NCI-H1048 (cell line): Measurements from ENCODE around the gene EMILIN2.
"Not testable (repeated sequence)": the region's sequence is repeated elsewhere in the genome, so short reads cannot be mapped to it uniquely, and the experiment has no call there.

Experiments
- DNase-seq: peaks from one replicate; lab custom pipeline; 2025; lab: John Stamatoyannopoulos, UW

The EMILIN2 gene

DNA sequence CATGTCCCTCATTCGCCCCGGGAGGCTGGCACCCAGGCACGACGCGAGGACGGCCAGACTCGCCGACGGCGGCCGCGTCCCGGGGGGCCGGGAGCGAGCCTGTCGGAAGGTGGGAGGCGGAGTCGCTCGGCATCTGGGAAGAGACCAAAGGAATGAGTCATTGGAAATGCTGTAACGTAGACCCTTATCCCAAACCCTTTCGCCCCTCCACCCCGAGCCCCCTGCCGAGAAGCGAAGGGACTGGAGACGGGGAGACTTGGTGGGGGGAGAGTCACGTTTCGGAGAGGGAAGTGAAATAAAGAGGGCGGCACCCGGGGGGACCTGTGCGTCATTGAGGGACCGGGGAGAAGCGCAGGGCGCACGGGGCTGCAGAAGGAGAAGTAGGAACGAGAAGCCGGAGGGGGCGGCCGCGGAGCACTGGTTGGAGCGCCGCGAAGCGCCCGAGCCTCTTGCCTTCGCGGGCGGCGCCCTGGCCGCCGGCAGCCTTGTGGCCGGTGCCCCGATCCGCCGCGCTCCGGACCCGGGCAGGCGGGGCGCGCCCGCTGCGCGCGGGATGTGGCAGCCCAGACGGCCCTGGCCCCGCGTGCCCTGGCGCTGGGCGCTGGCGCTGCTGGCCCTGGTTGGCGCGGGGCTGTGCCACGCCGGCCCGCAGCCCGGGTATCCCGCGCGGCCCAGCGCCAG is at the start of gene EMILIN2:
Gene EMILIN2, plus strand, starts transcription at position 371 of the 681 bp plus-strand sequence. Its CDS starts 183 bp downstream, at position 554.
- DNase-seq, result no peak

DNA sequence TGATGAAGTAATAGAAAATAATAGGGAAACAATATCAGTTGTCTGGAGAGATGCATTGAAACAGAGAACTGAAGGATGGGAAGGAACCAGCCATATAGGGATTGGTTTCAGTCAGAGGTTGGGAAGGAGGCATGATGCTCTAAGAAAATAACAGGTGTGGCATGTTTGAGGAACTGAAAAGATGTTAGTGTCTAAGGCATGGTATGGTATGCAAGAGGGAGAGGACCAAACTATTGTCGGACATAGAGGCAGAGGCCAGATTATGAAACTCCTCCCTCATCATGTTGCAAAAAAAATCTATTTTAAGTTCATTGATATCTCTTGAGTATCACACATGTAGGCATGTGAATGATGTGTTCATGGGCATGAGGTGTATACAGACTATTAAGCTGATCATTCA is 48.9 kb upstream of the EMILIN2 start:
- no peak for DNase-seq

DNA sequence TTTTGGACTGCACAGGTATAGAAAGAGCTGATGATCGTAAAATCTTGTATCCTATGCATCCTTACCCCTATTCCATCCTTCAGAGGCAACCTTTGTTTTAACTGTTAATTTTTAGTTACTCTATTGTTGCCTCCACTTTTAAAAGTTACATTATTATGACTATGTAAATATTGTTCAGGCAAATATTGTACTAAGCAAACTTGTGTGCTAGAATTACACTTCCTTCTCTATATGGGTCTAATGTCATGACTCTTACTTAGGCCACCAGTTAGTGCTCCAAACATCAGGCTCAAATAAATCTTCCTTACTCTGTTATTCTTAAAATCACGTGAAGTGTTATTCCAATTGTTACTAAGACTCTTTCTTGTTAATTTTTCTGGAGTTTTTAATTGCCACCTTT is 47.4 kb upstream of the EMILIN2 start:
- DNase-seq, result no peak

DNA sequence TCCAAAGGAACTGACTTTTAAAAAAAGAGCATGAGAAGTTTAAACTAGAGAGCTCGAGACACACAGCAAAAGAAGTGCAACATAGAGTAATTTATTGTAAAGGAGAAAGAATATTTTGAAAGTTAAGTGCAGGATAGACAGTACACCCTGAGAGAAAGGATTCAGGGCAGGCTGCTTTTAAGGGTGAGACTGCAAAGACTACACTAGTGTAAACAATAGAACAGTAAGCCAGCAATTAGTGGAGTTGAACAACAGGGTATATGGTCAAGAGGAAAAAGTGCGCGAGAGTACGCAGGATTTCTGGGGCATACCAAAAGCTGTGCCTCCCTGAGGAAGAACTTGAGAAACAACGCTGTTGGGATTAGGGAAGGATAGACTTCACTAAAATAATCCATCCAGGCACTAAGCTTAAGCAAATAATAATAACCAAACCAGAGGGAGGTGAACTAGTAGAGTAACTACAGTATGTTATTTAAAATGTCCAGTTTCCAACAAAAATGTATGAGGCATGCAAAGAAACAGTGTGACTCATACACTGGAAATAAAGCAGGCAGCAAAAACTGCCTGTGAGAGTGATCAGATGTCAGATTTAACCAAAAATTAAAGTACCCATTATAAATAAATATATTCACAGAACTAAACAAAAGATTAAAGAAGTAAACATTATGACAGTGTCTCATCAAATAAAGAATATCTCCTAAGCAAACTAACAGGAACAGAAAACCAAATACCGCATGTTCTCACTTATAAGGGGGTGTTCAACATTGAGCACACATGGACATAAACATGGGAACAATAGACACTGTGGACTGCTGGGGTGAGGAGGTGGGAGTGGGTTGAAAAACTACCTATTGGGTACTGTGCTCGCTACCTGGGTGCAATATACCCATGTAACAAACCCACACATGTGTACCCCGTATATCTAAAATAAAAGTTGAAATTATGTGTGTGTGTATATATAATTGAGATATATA is 40.5 kb upstream of the EMILIN2 start:
- no peak for DNase-seq

DNA sequence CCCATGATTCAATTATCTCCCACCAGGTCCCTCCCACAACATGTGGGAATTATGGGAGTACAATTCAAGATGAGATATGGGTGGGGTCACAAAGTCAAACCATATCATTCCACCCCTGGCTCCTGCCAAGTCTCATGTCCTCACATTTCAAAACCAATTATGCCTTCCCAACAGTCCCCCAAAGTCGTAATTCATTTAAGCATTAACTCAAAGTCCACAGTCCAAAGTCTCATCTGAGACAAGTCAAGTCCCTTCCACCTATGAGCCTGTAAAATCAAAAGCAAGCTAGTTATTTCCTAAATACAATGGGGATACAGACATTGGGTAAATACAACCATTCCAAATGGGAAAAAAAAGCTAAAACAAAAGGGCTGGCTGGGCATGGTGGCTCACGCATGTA is 38.2 kb upstream of the EMILIN2 start:
- not testable (repeated sequence) for DNase-seq

DNA sequence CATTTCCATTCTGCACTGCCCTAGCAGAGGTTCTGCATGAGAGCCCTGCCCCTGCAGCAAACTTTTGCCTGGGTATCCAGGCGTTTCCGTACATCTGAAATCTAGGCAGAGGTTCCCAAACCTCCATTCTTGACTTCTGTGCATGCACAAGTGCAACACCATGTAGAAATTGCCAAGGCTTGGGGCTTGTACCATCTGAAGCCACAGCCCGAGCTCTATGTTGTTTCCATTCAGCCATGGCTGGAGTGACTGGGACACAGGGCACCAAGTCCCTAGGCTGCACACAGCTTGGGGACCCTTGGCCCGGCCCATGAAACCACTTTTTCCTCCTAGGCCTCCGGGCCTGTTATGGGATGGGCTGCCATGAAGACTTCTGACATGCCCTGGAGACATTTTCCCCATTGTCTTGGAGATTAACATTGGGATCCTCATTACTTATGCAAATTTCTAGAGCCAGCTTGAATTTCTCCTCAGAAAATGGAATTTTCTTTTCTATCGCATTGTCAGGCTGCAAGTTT is 37.1 kb upstream of the EMILIN2 start:
- DNase-seq, result not testable (repeated sequence)

DNA sequence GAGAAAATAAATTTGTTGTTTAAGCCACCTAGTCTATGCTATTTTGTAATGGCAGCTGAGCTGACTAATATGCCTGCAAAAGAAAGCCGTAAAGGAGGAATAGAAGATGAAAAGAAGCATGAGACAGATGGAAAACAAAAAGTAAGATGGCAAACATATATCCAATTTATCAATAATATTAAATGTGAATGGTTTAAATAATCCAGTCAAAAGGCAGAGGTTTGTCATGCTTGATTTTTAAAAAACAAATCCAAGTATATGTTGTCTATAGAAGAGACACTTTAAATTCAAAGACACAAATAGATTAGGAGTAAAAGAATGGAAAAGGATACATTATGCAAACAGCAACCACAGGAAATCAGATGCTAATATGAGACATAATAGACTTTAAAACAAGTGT is 35.4 kb upstream of the EMILIN2 start:
- DNase-seq, result no peak

DNA sequence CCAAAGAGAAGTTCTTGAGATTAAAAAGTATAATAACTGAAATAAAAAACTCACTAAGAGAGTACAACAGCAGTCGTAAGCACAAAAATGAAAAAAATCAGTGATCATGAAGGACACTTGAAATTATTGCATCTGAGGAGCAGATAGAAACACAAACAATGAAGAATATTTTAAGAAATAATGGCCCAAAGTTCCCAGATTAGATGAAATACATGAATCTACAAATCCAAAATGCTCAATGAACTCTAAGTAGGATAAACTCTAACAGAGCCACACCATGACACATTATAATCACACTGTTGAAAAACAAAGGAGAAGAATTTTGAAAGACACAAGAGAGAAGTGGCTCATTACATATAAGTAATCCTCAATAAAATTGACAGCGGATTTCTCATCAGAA is 31.9 kb upstream of the EMILIN2 start:
- no peak for DNase-seq

DNA sequence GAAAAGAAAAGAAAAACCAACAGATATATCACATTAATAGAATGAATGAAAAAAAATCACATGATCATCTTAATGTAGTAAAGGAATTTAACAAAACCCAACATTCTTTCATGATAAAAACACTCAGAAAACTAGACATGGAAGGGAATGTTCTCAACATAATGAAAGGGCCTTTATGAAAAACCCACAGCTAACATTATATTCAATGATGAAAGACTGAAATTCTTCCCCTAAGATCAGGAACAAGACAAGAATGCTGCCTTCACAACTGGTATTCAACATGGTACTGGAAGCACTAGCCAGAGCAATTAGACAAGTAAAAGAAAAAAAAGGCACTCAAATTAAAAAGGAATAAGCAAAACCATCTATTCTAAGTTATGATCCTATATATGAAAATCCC is 28.5 kb upstream of the EMILIN2 start:
- DNase-seq, result no peak

DNA sequence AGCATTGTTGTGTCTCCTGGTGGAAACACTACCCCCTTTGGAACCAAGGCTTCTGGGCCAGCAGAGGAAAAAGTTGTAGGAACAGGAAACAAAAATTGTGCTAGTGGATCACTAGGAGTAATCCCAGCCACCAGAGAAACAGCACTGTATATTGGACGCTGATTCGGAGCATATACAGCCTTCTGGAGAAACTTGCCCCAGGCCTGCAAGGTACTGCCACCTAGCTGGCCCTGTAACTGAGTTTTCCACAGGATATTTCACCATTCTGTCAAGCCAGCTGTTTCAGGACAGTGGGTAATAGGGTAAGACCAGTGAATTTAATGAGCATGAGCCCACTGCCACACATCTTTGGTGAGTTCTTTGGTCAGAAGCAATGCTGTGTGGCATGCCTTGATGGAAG is 25.1 kb upstream of the EMILIN2 start:
- no peak for DNase-seq

DNA sequence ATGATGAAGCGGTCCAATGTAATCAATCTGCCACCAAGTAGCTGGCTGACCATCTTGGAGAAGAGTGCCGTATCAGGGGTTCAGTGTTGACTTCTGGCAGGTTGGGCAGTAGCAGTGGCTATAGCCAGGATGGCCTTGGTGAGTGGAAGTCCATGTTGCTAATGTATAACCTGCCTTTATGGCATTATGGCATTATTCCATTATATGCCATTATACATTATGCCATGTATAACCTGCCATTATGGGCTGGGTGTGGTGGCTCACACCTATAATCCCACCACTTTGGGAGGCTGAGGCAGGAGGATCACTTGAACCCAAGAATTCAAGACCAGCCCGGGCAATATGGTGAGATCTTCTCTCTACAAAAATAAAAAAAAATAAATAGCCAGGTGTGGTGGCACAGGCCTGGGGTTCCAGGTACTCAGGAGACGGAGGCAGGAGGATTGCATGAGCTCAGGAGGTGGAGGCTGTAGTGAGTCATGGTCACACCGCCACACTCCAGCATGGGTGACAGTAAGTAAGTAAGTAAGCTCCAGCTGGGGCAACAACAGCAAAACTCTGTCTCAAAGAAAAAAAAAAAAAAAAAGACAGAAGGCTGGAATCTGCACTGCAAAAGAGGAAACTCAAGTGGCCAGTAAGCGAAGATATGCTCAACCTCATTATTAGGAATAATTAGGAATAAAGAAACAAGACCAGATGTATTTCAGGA is 24.4 kb upstream of the EMILIN2 start:
- no peak for DNase-seq

DNA sequence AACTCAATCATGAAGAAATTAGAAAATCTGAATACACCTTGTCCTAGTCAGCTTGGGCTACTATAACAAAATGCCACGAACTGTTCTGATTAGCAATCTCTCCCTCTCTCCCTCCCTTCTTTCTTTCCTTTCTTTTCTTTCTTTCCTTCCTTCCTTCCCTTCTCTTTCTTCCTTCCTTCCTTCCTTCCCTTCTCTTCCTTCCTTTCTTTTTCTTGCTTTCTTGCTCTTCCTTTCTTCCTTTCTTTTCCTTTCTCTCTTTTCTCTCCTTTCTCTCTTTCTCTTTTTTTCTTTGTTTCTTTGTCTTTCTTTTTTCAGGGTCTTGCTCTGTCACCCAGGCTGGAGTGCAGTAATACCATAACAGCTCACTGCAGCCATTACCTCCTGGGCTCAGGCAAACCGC is 23.6 kb upstream of the EMILIN2 start:
- DNase-seq, result no peak

DNA sequence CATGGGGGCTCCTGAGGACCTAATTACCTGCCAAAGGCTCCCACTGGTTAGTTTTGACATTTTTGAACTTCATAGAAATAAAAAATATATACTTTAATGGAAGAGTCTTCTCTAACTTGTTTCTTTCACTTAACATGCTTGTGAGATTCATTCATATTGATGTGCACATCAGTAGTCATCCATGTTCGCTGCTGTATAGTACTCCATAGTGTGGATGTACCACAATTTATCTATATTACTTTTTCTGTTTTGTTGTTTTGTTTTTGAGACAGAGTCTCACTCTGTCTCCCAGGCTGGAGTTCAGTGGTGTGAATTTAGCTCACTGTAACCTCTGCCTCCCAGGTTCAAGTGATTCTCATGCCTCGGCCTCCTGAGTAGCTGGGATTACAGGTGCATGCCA is 22.8 kb upstream of the EMILIN2 start:
- no peak for DNase-seq

DNA sequence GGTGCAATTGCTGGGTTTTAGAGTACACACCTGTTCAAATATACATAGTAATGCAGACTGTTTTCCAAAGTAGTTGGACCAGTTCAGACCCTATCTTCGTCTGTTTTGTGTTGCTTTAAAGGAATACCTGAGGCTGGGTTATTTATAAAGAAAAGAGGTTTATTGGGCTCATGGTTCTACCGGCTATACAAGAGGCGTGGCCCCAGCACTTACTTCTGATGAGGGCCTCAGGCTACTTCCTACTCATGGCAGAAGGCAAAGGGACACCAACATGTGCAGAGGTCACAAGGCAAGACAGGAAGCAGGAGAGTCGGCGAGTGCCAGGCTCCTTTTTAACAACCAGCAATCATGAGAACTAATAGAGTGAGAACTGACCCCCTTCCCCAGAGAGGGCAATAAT is 21.9 kb upstream of the EMILIN2 start:
- DNase-seq, result no peak

DNA sequence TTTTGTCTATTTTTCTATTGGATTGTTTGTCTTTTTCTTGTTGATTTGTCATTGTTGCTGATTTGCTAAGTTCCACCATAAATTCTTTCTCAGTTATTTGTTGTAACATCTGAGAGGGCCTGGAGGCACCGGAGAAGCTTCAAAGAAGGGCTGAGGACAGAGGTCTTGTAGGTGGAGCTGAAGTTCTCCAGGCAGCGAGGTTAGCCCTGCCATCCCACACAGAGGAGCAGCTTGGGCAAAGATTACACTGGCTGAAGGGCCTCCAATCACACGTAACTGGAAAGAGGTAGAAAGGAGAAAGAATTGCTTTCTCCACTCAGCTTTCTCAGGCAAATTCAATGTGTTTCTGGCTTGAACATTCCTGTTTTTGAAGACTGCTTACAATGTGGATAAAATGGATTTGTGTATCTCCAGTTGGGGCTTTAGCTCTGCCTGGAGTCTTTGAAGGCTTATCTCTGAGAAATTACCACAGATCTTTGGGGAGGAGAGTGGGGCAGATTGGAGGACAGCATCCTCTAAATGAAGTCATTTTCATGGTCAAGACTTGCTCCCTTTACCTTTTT is 21.1 kb upstream of the EMILIN2 start:
- DNase-seq, result no peak

DNA sequence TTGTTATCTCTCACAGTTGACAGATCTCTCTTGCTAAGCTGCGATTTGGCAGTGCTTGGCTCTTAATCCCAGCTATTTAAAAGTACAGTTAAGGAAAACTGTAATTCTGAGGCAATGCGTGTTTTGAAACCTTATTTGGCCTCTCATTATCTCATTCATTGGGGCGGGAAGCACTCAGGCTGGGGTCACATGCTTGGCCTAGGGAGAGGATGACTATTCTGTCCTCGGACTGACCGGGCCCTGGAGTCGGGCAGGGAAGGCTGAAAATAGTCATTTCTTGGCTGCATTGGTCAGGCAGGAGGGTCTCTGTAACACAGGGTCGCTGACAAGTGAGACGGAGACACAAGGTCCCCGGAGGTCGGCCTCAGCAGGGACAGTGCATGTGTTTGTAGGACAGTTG is 20.2 kb upstream of the EMILIN2 start:
- no peak for DNase-seq

DNA sequence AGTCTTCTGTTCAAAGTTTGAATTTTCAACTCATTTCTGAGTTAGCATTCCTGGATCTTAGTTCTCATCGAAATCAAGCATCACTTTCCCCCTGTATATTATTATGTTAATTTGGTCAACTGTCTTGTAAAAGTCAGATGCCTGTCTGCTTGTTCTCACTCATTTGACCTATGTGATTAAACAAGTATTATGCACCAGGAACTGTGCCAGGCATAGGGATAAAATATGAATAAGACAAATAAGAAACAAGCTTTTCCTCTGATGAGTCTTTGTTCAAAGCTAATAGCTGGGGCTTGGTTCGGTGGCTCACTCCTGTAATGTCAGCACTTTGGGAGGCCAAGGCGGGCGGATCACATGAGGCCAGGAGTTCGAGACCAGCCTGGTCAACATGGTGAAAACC is 19.7 kb upstream of the EMILIN2 start:
- no peak for DNase-seq

DNA sequence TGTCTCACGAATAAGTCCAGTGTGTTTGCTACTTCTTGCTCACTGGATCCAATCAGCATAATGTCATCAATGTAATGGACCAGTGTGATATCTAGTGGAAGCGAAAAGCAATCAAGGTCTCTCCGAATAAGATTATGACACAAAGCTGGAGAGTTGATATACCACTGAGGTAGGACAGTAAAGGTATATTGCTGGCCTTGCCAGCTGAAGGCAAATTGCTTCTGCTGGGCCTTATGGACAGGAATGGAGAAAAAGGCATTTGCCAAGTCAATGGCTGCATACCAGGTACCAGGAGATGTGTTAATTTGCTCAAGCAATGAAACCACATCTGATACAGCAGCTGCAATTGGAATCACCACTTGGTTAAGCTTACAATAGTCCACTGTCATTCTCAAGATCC is 10.7 kb upstream of the EMILIN2 start:
- DNase-seq, result not testable (repeated sequence)

DNA sequence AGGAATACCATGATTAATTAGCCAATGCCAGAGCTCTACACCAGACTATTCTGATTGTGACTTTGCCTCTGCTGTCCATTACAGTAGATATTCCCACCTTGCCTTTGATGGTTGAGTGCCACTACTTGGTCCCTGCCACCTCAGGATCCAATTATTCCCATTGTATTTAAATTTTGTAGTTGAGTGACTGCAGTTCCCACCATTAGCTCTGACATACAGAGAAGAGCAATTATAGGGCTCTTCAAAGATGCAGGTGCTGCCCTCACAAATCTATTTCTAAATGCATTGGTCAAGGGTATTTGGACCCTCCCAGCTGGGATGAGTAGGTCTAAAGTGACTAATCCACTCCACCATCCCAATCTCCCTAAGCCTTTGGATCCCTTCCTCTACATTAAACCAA is 9.5 kb upstream of the EMILIN2 start:
- DNase-seq, result not testable (repeated sequence)

DNA sequence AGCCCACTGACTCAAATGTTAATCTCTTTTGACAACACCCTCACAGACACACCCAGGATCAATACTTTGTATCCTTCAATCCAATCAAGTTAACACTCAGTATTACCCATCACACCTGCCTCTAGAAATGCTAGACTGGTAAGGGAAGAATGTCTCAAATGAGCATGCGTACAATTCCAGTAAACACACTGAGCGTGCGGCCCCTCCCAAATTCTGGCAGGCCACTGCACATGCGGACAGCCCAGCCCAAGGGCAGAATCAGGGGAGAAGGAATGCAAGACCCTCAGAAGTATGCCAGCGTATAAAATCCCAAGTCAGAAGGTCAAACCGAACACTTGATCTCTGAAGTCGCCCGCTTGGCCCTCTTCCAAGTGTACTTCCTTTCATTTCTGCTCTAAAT is 7.6 kb upstream of the EMILIN2 start:
- no peak for DNase-seq

DNA sequence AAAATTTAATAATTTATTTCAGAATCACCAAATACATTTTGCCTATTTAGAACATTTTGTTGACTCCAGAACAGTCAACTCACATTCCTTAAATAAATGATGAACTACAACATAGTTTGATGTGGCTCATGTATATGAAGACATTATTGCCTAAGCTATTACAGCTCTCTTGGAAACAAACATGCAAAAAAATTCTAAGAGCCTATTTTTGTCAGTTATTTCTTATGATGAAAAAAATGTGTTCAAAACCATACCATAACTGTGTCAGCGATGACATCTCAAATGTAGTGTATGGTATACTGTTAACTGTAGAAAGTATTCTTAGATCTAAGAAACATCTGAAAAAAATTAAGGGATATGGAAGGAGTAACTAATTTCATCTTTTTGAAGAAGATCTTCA is 6.3 kb upstream of the EMILIN2 start:
- no peak for DNase-seq

DNA sequence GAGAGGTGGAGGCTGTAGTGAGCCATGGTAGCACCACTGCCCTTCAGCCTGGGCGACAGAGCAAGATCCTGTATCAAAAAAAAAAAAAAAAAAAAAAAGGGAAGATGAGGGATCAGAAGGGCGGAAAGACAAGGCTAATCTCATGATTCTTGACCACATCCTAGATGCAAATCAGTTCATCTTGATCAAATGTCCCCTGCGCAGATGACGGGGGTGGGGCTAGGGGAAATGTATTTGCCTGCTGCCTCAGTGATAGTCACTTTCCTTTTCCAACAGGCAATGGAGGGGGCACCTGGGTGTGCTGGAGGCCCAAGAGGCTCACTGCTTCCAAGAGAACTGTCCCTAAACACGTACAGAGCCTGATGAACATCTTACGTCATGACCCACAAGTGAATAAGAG is 3.7 kb upstream of the EMILIN2 start:
- no peak for DNase-seq
